ENCODE data around the gene CACNA2D1.

DNA sequence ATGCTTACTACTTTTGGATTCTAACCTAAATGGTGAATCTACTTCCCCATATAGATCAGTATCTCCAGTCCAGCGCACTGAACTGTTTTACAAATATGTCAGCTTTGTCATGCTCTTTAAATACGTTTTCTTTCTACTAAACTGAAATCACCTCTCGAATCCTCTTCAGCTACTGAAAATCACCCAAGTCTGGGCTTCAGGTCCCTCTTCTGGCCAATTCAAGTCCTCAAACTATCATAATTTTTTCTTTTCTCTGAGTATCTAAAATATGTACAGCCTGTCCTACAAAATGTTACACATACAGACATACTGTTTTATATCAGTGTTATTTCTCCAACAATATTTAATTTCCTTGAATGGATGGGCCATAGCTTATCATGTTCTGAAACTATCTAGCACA lies 84.2 kb downstream of the CACNA2D1 start:
- TF ChIP-seq LEF1 (IDR thresholded peaks at IDR 0.05; ENCODE audit: borderline replicate concordance) (no peak), BHLHE40 (IDR thresholded peaks at IDR 0.05; ENCODE audit: borderline replicate concordance) (no peak), ELF4 (IDR thresholded peaks at IDR 0.05) (no peak), TARDBP (IDR thresholded peaks at IDR 0.05) (no peak), CTBP1 (IDR thresholded peaks at IDR 0.05; ENCODE audit: borderline replicate concordance) (no peak), NFRKB (IDR thresholded peaks at IDR 0.05) (no peak), SUZ12 (IDR thresholded peaks at IDR 0.05) (no peak), FOXA1 (IDR thresholded peaks at IDR 0.05) (no peak), SP1 (IDR thresholded peaks at IDR 0.05) (no peak), FOXM1 (IDR thresholded peaks at IDR 0.05; ENCODE audit: borderline replicate concordance) (no peak)
- TF ChIP-seq, protein P1, sequence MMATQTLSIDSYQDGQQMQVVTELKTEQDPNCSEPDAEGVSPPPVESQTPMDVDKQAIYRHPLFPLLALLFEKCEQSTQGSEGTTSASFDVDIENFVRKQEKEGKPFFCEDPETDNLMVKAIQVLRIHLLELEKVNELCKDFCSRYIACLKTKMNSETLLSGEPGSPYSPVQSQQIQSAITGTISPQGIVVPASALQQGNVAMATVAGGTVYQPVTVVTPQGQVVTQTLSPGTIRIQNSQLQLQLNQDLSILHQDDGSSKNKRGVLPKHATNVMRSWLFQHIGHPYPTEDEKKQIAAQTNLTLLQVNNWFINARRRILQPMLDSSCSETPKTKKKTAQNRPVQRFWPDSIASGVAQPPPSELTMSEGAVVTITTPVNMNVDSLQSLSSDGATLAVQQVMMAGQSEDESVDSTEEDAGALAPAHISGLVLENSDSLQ (IDR thresholded peaks at IDR 0.05) = no peak
